GM21619 (cell line): ENCODE results near the gene SEL1L3.

Source experiments
- ATAC-seq: cut with Tn5 transposase; IDR thresholded peaks from one replicate; pipeline ENCODE4 v1.9.1; 2021; ENCODE audit not compliant: unreplicated experiment

The SEL1L3 gene

GRCh38 chr4:25795566-25796454, 67.0 kb downstream of the SEL1L3 start:
- no peak for ATAC-seq

DNA sequence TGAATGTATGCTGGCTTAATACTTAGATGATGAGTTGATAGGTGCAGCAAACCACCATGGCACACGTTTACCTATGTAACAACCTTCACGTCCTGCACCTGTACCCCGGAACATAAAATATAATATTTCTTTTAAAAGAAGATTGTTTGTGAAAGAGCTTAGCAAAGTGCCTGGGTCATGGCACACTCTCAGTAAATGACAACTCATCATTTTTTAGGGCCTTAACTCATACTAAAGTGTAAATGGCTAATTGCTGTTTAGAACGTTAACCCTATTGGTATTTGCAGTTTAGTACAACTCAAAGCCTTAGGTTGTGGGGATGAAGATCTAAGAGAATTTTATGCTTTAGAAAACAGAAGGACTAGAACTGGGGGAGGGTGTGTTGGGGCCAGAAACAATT, 67.7 kb downstream of the SEL1L3 start:
- no peak for ATAC-seq

- no peak for ATAC-seq
These were observed 69.9 kb downstream of the SEL1L3 start for GRCh38 chr4:25792876-25793275.

DNA sequence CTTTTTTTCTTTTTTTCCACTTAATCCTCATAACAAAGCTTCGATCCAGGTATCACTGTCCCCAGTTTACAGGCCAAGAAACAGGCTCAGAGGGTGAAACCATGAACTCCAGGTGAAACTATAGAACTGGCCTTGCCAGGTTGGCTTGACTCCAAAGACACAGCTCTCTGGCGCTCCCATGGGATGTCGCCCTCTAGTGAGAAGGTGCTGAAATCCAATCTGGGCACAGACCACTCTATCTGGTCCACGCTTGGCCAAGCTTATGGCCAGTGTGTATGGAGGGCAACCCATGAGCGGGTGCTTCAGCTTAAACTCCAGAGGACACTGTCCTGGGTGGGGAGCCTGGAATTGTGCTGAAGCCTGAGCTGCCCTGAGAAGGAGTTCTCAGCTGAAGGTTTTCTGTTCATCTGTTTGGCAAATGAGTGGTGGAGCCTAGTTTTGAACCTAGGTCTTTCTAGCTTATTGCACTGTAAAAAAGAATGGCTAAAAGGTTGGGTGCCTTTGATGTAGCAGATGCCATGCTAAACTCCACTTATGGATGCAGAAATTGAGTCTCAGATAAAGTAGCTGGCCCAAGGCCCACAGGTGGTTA, 70.5 kb downstream of the SEL1L3 start:
- no peak for ATAC-seq

- no peak for ATAC-seq
These were observed 72.8 kb downstream of the SEL1L3 start for GRCh38 chr4:25790024-25790423.

DNA sequence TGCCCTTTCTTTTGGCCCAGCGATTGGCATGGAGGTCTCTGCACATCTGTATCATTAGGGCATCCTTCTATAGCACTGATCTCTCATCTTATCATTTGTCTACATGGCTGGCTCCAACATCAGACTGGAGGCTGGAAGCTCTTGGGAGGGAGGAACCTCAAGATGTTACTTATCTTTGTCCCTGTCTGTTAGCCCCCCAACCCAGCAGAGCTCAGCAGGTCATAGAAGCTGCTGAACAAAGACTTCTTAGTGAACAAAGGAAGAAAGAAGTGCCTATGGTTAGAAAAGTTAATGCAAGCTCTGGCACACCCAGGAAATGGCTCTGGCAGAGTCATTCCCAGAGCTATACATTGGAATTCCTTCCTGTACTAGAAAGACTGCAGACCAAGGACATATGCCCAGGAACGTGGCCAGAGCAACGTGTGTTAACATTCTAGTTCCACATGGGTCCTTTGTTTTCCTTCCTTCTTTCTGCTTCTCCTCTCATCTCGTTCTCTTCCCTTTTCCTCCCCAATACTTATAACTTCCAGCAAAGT, 74.0 kb downstream of the SEL1L3 start:
- ATAC-seq, result no peak

GRCh38 chr4:25786497-25787065, 76.2 kb downstream of the SEL1L3 start:
- ATAC-seq, result no peak

DNA sequence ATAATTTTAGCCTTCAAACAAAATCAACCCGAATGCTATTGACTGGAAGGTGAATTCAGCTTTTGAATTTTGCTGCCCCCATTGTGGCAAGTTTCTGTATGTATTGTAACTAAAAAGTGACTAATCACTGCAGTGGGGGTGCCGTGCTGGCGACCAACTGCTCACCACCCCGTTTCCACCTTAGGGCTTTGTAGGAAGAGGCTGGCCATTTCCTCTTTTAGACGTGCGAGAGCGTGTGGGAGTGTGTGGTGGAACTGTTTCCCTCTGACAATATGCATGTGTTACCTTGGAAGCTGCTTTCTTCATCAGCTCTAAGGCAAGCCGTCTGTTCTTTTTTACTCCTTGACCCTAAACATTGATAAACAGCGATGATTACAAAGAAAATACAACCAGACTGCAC, 78.8 kb downstream of the SEL1L3 start:
- no peak for ATAC-seq

GRCh38 chr4:25783126-25783525, 79.7 kb downstream of the SEL1L3 start:
- no peak for ATAC-seq

- ATAC-seq, result no peak
These were observed 80.3 kb downstream of the SEL1L3 start for GRCh38 chr4:25782482-25782881.

GRCh38 chr4:25779021-25779420, 83.8 kb downstream of the SEL1L3 start:
- ATAC-seq, result no peak

DNA sequence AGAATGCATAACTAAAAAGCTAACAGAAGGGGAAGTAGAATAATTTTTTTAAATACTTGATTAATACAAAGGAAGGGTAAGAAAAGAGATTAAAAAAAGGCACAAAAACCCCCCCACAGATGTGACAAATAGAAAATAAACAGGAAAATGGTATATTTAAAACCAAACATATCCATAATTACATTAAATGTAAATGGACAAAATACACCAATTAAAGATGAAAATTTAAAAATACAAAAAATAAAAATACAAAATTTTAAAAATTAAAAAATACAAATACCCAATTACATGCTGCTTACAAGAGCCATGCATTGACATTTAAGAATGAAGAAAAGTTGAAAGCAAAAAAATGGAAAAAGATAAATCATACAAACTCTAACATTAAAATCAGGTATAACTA, 86.0 kb downstream of the SEL1L3 start:
- ATAC-seq, result no peak

- no peak for ATAC-seq
These were observed 87.6 kb downstream of the SEL1L3 start for GRCh38 chr4:25775166-25775565.

DNA sequence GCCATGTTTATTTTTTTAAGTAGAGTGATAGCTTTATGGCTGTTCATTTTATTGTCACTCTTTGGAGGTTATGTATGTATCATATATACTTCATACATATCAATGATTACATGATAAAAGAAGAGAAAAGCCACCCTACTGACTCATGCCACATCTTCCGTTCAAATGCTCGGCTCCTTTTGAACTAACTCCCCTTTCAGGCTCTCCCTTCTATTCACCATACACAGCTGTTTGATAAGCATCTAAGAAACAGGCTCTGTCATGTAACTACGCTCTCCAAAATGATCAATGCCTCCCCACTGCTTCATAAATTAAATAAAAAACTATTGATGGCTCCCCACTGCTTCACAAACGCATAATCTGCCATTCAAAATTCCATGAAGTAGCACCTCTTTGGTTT, 89.4 kb downstream of the SEL1L3 start:
- no peak for ATAC-seq

GRCh38 chr4:25771672-25772071, 91.1 kb downstream of the SEL1L3 start:
- no peak for ATAC-seq

DNA sequence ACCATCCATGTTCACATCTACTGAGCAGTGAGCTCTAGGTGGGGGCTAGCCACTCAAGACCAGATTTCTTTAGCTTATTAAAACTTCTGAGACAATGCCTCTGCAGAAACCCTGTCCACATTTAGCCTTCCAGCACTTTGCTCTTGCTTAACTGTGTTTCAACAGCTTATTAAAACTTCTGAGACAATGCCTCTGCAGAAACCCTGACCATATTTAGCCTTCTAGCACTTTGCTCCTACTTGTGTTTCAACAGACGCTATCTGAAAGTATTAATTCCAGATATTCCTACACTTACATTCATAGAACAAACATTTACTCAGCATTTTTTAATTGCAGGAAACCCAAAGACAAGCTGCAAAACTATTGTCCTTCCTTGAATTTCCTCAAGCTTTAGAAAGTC, 91.9 kb downstream of the SEL1L3 start:
- ATAC-seq, result no peak

DNA sequence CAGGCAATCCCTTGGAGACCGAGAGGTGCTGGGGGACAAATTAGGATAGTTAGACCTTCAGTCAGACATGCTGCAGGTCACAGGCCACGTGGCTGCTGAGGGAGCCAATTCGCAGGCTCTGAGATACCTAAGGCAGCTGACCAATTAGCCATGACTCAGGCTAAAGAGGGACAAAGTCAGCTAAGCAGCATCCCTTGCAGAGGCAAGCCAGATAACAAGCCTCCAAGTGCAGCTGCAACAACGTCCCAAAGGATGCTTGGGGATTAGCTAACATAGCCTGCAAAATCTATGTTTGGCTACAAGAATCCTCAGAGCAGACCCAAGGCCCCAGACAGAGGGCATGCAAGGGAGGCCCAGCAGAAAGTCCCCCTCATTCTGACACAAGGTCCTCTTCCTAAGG, 93.5 kb downstream of the SEL1L3 start:
- ATAC-seq, result no peak

GRCh38 chr4:25767877-25768725, 94.7 kb downstream of the SEL1L3 start:
- no peak for ATAC-seq

DNA sequence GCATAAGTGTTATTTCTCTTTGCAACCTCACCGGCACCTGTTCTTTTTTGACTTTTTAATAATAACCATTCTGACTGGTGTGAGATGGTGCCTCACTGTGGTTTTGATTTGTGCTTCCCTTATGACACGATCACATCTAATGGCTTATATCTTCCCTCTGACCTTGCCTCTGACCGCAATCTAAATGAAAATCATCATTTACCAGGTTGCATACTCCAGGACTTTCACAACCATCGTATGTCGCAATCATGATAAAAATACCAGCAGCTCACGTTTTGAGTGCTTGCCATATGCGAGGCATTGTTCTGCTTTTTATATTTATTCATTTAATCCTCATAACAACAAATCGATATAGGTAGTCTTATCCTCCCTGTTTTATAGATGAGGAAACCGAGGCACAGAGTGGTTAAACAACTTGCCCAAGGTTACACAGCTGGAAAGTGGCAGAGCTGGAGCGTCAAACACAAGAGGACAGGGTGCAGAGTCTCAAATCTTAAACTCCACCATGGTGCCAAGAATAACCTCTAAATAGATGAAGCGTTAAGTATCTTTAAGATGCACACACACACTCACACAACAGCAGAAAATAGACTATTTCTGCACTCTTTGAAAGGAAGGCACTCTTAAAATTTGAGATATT, 102.2 kb downstream of the SEL1L3 start:
- ATAC-seq, result no peak

GRCh38 chr4:25760048-25760447, 102.7 kb downstream of the SEL1L3 start:
- no peak for ATAC-seq

DNA sequence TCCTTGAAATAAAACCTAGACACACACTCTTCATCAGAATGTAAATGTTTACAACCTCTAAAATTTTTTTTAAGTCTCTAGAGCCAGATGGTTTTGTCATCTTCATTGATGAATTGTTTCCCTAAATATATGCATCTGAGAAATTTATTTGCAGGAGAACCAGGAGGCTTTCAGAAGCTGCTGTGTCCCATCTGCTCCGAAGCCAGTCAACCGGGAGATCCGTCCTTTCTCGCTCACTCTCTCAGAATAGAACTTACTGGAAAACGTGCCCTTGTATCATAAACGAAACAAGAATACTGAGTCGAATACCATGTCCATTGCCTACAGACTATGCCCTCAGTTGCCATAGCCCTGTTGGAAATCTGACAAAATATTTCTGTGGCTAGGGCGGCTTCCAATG, 103.7 kb downstream of the SEL1L3 start:
- ATAC-seq, result no peak
